ENCODE results near the gene CAPZB. TPM values are rescaled to one million over a fixed set of nuclear protein-coding genes. Genes with fewer than 3 reads are reported as not detected.

CAPZB gene
- polyA plus RNA-seq, 1 experiment = 276 TPM

DNA sequence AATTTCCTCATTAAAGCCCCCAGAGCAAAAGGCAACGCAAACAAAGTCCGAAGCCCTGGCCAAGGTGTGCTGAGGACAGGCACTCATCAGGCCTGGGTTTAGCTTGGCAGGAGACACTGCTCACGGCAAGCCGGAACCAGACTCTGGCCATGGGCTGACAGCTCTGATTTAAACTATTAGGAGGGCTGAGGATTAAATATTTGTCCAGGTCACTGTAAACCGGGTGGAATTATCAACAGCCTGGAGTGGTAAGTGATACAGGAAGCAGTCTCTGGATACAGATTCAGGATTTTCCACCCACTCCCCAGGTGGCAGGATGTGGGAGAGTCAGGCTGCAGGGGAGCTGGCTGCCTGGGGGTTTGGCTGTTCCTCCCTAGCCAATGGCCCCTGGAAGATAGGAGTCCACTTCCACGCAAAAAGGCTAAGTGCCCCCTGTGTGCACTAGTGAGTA lies 130.8 kb downstream of the CAPZB start:
- Histone ChIP-seq H3K27me3 (ENCODE audit: control insufficient read depth, insufficient read depth, low read length) (no peaks in the 10 kb centered on the region), H3K36me3 (ENCODE audit: control insufficient read depth, insufficient read depth, low read length) (peaks cover 30% of the 10 kb centered on the region), H3K4me3 (ENCODE audit: low read depth, low read length) (no peak overlapping the region)
- TF ChIP-seq, protein P1, sequence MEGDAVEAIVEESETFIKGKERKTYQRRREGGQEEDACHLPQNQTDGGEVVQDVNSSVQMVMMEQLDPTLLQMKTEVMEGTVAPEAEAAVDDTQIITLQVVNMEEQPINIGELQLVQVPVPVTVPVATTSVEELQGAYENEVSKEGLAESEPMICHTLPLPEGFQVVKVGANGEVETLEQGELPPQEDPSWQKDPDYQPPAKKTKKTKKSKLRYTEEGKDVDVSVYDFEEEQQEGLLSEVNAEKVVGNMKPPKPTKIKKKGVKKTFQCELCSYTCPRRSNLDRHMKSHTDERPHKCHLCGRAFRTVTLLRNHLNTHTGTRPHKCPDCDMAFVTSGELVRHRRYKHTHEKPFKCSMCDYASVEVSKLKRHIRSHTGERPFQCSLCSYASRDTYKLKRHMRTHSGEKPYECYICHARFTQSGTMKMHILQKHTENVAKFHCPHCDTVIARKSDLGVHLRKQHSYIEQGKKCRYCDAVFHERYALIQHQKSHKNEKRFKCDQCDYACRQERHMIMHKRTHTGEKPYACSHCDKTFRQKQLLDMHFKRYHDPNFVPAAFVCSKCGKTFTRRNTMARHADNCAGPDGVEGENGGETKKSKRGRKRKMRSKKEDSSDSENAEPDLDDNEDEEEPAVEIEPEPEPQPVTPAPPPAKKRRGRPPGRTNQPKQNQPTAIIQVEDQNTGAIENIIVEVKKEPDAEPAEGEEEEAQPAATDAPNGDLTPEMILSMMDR (IDR thresholded peaks at IDR 0.05; ENCODE audit: insufficient read depth, low read depth, low read length) = no peak
- ChIA-PET CTCF (interaction anchor here (0.9 to 4.4 kb wide), 5 partner anchors 9 to 45 kb away, joined by 3 to 18 read pairs (median 5); no protein-coding TSS in a partner anchor), POLR2A (no interaction called here)
- no peak for DNase-seq (ENCODE audit: low read depth)

DNA sequence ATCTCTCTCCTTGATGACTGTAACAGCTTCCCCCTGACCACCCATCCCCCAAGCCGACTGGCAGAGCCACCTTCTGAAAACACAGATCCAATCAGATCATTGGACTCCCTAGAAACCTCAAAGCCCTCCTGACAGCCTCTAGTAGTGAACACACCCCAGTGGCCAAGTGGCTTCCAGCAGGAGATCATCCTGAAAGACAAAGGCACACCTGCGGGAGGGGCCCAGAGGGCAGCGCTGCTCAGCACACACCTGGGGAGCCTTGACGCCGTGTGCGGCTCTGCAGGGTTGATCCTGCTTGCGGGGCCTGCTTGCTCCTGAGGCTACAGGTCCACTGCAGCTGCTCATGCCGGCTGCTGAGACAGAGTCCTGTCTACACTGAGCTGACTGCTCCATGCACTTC lies 131.7 kb downstream of the CAPZB start:
- POLR2A ChIA-PET = no interaction called here
- Histone ChIP-seq H3K27me3 (ENCODE audit: control insufficient read depth, insufficient read depth, low read length) (no peaks in the 10 kb centered on the region), H3K4me3 (ENCODE audit: low read depth, low read length) (no peak overlapping the region), H3K36me3 (ENCODE audit: control insufficient read depth, insufficient read depth, low read length) (peaks cover 36% of the 10 kb centered on the region)
- CTCF ChIA-PET = interaction anchor here (1.0 to 4.4 kb wide), 4 partner anchors 9 to 119 kb away, joined by 3 to 18 read pairs (median 4); no protein-coding TSS in a partner anchor
- no peak for DNase-seq (ENCODE audit: low read depth)
- TF ChIP-seq, protein P1 (IDR thresholded peaks at IDR 0.05; ENCODE audit: insufficient read depth, low read depth, low read length) = no peak

DNA sequence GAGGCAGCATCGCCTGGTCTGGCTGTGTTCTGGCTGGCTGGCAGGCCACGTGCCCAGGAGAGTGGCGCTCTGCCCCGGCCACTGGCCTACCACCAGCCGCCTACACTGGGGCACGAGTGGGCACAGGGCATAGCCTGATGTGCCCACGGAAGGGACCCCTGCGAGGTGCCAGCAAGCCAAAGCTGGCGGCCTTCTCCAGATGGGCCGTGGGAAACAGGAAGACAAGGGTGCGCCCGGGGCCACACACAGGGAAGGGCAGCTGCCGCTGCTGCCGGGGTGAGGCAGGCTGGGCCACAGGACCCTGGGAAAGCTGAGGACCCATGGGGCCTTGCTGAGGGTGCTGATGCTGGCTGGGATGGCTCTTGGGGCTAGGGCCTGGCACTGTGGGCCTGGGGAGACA lies 132.5 kb downstream of the CAPZB start:
- peaks cover 36% of the 10 kb centered on the region for H3K36me3 ChIP-seq (ENCODE audit: control insufficient read depth, insufficient read depth, low read length)
- CTCF ChIA-PET = interaction anchor here (1.0 to 4.4 kb wide), 4 partner anchors 8 to 120 kb away, joined by 3 to 18 read pairs (median 4); no protein-coding TSS in a partner anchor

DNA sequence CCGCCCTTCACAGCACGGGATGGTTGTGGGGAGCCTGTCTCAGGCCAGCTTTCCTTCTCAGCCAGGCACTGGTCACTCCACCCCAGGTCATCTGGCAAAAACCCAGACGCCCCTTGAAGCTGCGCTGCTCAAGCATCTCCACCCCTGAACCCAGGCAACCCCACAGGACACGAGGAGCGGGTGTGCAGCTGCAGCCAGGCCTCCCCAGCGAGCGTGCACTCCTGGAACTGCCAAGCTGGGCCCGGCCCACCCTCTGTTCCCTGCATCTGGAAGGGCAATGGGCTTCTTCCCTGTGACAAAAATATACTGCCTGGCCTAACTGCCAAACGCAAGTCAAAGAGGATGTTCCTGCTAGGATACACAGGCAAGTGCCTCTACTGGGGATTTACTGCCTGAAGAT lies 133.5 kb downstream of the CAPZB start:
- TF ChIP-seq, protein P1 (IDR thresholded peaks at IDR 0.05; ENCODE audit: insufficient read depth, low read depth, low read length) = no peak
- Histone ChIP-seq H3K36me3 (ENCODE audit: control insufficient read depth, insufficient read depth, low read length) (peaks cover 36% of the 10 kb centered on the region), H3K27me3 (ENCODE audit: control insufficient read depth, insufficient read depth, low read length) (no peaks in the 10 kb centered on the region), H3K4me3 (ENCODE audit: low read depth, low read length) (no peak overlapping the region)
- DNase-seq (ENCODE audit: low read depth) = no peak
- POLR2A ChIA-PET = no interaction called here
- CTCF ChIA-PET = interaction anchor here (1.7 to 4.4 kb wide), 3 partner anchors 7 to 302 kb away, joined by 5 to 18 read pairs (median 8); no protein-coding TSS in a partner anchor

More for the DNA sequence above, 132.5 kb downstream of the CAPZB start:
- no peak for DNase-seq (ENCODE audit: low read depth)
- no peak overlapping the region for H3K4me3 ChIP-seq (ENCODE audit: low read depth, low read length)
- TF ChIP-seq, protein P1 (IDR thresholded peaks at IDR 0.05; ENCODE audit: insufficient read depth, low read depth, low read length) = no peak
- no peaks in the 10 kb centered on the region for H3K27me3 ChIP-seq (ENCODE audit: control insufficient read depth, insufficient read depth, low read length)
- POLR2A ChIA-PET = no interaction called here

DNA sequence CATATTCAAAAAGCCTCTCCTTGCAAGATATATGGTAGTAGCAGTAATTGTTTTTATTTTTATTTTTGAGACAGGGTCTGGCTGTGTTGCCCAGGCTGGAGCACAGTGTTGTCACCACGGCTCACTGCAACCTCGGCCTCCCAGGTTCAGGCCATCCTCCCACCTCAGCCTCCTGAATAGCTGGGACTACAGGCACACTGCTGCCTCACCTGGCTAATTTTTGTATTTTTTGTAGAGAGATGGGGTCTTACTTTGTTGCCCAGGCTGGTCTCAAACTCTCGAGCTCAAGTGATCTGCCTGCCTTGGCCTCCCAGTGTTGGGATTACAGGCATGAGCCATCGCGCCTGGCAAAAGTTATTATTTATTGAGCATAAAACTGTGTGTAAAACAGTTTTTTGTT lies 134.8 kb downstream of the CAPZB start:
- Histone ChIP-seq H3K27me3 (ENCODE audit: control insufficient read depth, insufficient read depth, low read length) (no peaks in the 10 kb centered on the region), H3K4me3 (ENCODE audit: low read depth, low read length) (no peak overlapping the region), H3K36me3 (ENCODE audit: control insufficient read depth, insufficient read depth, low read length) (peaks cover 34% of the 10 kb centered on the region)
- POLR2A ChIA-PET = no interaction called here
- no peak for DNase-seq (ENCODE audit: low read depth)
- CTCF ChIA-PET = interaction anchor here (0.9 to 2.3 kb wide), 3 partner anchors 10 to 303 kb away, joined by 4 to 8 read pairs (median 5); no protein-coding TSS in a partner anchor
- TF ChIP-seq, protein P1 (IDR thresholded peaks at IDR 0.05; ENCODE audit: insufficient read depth, low read depth, low read length) = no peak
